Kidney capillary endothelial cell (primary cell): ENCODE results near the gene SPRTN.
"Not testable (repeated sequence)": the region's sequence is repeated elsewhere in the genome, so short reads cannot be mapped to it uniquely, and the experiment has no call there.

Source experiments
- DNase-seq: peaks from one replicate; pipeline ENCODE4 v3.0.0-alpha.2; 2018; ENCODE audit warnings: low spot score

SPRTN gene

GRCh38 chr1:231335663-231336602 is 2.2 kb upstream of the SPRTN start:
- DNase-seq = no peak

GRCh38 chr1:231337043-231337471 is 1.0 kb upstream of the SPRTN start:
- DNase-seq = no peak

GRCh38 chr1:231337472-231338269 is 422 bp upstream of the SPRTN start, which contains the start of gene EXOC8:
TSS of gene EXOC8 (minus strand) at chr1:231337852. CDS start at chr1:231337745, 107 bp downstream.
- peak; percentile 98 for DNase-seq

GRCh38 chr1:231340328-231341013 is 2.4 kb downstream of the SPRTN start:
- DNase-seq = no peak

- DNase-seq = no peak
These were observed 9.9 kb downstream of the SPRTN start for GRCh38 chr1:231347961-231348360.

GRCh38 chr1:231348442-231348841 is 10.3 kb downstream of the SPRTN start:
- DNase-seq = no peak

- DNase-seq = not testable (repeated sequence)
These were observed 10.8 kb downstream of the SPRTN start for GRCh38 chr1:231348856-231349255.

- peak; percentile 97 for DNase-seq
These were observed 13.7 kb downstream of the SPRTN start for GRCh38 chr1:231351816-231352215.

DNA sequence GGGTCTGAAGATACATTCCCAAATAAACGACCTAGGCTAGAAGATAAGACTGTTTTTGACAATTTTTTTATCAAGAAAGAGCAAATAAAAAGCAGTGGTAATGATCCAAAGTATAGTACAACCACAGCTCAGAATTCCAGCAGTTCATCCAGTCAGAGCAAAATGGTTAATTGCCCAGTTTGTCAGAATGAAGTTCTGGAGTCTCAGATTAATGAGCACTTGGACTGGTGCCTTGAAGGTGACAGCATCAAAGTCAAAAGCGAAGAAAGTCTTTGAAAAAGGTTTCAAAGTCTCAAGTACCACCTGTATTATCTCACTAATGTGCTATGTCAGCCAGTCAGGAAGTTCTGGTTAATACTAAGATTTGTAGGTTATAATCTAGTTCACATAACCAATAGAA is 15.0 kb downstream of the SPRTN start:
- no peak for DNase-seq

DNA sequence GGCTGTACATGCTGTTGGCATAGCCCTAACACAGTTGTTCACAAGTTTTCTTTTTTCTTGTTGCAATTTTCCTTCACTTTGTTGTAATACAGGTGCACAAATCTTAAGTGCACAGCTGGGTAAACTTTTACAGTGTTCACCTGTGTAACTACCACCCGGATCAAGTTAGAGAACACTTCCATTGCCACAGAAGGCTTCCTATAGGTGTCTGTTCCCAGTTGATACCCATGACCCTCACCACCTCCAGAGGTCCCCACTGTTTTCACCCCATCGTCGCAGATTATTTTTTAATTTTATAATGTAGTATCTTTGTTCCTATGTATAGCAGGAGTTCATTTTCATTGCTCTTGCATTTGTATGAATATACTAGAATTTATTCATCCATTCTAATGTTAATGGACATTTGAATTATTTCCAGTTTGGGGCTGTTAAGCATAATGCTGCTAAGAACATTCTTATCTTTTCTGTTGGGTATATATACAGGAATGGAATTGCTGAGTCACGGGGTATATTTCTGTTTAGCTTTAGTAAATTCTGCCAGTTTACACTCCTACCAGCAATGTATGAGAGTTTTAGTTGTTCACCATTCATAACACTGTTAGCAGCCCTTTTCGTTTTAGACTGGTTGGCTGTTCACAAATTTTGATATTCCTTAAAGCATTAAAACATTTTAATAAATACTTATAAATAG is 16.4 kb downstream of the SPRTN start:
- DNase-seq = no peak

GRCh38 chr1:231355171-231355570 is 17.1 kb downstream of the SPRTN start:
- no peak for DNase-seq

DNA sequence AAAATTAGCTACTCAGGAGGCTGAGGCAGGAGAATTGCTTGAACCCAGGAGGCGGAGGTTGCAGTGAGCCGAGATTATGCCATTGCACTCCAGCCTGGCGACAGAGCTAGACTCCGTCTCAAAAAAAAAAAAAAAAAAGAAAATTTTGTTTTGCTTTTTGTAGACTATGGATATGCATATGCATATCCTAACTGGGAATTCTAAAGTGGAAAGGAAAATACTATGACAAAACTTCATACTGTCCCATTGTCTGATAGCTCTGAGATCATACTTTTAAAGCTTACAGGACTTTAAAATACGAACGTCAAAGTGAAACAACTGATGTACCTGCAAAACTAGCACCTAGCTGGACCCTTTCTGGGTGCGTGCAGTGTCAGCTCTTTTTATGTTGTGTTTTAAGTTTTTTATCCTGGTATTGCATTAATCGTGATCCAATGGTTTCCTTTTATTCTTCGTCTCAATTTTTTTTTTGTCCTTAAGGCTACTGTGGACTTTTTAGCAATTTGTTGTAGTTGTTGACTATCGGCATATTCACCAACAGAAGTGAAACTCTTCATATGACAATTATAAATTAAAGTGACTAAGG is 19.2 kb downstream of the SPRTN start:
- DNase-seq = no peak

DNA sequence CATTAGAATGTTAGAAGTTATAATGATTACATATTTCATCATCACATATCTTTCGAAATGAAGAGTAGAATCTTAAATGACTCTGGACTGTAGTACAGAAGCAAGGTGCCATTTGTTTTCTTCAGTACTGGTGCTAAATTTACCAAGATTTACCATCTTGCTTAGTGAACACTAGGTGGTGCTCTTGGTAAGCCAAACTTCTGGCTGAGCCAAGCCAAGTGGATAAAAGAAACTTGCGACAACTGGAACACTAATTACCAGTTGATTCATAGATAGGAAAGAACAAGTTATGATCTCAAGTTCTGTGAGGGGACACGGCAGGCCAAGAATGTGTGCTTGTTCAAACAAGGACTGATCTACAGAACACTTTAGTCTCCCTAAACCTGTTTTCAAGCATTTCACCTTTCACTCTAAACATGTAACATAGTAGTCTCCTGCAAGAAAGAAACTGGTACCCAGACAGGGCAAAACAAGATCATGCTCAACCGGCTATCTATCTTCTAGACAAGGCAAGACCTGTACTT is 19.8 kb downstream of the SPRTN start:
- DNase-seq = peak; percentile 79

DNA sequence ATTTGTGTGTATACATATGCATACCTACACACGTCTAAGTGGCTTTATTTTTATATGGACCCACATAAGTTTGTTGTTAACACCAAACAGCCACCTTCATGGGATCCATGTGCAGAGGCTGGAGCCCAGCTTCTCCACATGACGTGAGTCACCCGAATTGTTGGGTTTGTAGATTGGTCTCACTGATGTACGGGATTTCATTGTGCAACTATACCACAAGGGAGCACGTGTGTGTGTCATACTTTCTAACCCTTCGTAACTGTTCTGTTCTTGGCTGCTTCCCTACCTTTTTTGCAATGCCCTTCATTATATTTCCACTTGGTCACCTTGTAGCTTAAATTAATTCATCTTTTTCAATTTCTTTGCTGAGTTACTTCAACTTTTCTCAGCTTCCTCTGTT is 21.0 kb downstream of the SPRTN start:
- no peak for DNase-seq

DNA sequence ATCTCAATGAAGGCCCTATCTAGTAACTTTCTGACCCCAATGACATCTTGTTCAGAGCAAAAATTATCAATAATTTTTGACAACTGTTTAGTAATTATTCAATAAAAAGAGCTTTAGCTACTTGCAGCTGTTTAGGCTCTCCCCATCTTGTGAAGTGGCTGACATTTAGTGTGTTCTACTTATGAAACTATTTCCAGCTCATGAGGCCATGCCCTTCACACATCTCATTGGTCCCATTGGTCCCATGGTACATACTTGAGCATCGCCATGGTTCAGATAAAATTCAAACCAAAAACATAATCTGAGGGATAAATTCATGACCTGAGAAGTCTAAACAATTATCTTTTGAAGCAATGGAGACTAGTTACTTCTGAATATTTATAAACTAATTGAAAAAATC is 24.2 kb downstream of the SPRTN start:
- DNase-seq = no peak

DNA sequence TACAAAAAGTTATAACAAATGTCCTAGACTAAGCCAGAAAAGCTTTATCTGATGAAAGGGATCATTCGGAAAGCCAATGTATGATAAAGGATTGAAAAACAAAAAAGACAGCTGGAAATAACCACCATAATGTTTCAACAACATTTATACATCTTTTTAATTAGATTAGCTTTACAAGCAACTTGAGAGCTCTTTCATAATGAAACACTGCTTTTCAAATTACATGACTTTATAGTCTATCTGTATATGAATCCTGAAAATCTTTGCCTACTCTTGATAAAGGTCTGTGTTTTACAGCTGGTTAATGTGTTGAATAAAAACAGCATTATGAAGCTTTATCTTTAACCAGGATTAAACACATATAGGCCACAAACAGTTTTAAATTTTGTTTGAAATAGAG is 25.5 kb downstream of the SPRTN start:
- DNase-seq = no peak

GRCh38 chr1:231364192-231364591 is 26.1 kb downstream of the SPRTN start:
- no peak for DNase-seq

GRCh38 chr1:231369282-231369681 is 31.2 kb downstream of the SPRTN start:
- no peak for DNase-seq

GRCh38 chr1:231372501-231372900 is 34.4 kb downstream of the SPRTN start:
- DNase-seq = no peak

DNA sequence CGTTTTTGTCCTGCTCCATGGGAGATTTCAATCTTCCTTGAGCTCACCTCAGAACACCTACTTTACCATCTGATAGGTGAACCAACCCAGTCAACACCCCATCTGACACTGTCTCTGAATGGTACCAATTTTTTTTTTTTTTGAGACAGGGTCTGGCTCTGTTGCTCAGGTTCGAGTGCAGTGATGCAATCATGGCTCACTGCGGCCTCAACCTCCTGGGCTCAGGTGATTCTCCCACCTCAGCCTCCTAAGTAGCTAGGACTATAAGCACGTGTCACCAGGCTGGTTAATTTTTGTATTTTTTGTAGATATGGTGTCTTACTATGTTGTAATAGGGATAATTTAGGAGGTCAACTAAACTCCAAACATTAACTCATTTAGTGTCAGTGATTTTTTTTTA is 36.3 kb downstream of the SPRTN start:
- DNase-seq = no peak

DNA sequence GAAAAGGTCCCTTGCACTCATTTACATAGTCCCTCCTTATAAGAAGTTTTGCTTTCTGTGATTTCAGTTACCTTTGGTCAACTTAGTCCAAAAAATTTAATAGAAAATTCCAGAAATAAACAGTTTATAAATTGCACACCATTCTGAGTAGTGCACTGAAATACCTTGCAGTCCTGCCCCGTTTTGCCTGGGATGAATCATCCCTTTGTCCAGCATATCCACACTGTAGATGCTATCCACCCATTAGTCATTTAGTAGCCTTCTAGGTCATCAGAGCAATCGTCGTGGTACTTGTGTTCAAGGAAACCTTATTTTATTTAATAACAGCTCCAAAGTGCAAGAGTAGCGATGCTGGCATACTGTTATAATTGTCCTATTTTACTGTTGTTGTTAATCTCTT is 38.0 kb downstream of the SPRTN start:
- peak; percentile 48 for DNase-seq
